ENCODE data around the gene RNF115. TPM values are rescaled to one million over a fixed set of nuclear protein-coding genes. Genes with fewer than 3 reads are reported as not detected.
"Not testable (repeated sequence)": the region's sequence is repeated elsewhere in the genome, so short reads cannot be mapped to it uniquely, and the experiment has no call there.

RNF115 gene
- polyA plus RNA-seq, 1 donor from 2014 or later, result 22.3 TPM

DNA sequence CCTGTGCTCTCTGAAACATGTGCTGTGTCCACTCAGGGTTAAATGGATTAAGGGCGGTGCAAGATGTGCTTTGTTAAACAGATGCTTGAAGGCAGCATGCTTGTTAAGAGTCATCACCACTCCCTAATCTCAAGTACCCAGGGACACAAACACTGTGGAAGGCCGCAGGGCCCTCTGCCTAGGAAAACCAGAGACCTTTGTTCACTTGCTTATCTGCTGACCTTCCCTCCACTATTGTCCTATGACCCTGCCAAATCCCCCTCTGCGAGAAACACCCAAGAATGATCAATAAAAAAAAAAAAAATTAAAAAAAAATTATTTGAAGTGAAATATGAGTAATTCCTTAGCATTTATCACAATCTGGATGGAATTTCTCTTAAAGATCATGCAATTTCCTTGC is 58.8 kb downstream of the RNF115 start:
- H3K27me3 ChIP-seq (ENCODE audit: insufficient read depth, low read depth, low read length); H3F3A ChIP-seq (ENCODE audit: insufficient read depth, low read length, poor library complexity, severe bottlenecking); H3K79me2 ChIP-seq (replicated peaks; ENCODE audit: insufficient read depth, low read length); H3K9me2 ChIP-seq (ENCODE audit: insufficient read depth, low read length); H3K9me3 ChIP-seq (ENCODE audit: low read length); H3K4me3 ChIP-seq (ENCODE audit: low read length); H2AFZ ChIP-seq (ENCODE audit: low read depth, low read length); H3K27ac ChIP-seq (ENCODE audit: low read length); H4K20me1 ChIP-seq (ENCODE audit: insufficient read depth); H3K9ac ChIP-seq (ENCODE audit: low read length); H3K36me3 ChIP-seq (ENCODE audit: insufficient read depth, low read length); H3K4me2 ChIP-seq (ENCODE audit: low read length): not testable (repeated sequence)

DNA sequence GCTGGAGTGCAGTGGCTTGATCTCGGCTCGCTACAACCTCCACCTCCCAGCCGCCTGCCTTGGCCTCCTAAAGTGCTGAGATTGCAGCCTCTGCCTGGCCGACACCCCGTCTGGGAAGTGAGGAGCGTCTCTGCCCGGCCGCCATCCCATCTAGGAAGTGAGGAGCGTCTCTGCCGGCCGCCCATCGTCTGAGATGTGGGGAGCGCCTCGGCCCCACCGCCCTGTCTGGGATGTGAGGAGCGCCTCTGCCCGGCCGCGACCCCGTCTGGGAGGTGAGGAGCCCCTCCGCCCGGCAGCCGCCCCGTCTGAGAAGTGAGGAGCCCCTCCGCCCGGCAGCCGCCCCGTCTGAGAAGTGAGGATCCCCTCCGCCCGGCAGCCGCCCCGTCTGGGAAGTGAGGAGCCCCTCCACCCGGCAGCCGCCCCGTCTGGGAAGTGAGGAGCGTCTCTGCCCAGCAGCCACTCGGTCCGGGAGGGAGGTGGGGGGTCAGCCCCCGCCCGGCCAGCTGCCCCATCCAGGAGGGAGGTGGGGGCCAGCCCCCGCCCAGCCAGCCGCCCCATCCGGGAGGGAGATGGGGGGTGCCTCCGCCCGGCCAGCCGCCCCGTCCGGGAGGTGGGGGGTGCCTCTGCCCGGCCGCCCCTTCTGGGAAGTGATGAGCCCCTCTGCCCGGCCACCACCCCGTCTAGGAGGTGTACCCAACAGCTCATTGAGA is 59.5 kb downstream of the RNF115 start:
- not testable (repeated sequence) for H3F3A ChIP-seq (ENCODE audit: insufficient read depth, low read length, poor library complexity, severe bottlenecking); H3K4me2 ChIP-seq (ENCODE audit: low read length); H3K79me2 ChIP-seq (replicated peaks; ENCODE audit: insufficient read depth, low read length); H3K9me2 ChIP-seq (ENCODE audit: insufficient read depth, low read length); H3K4me3 ChIP-seq (ENCODE audit: low read length); H3K9me3 ChIP-seq (ENCODE audit: low read length); H3K9ac ChIP-seq (ENCODE audit: low read length); H4K20me1 ChIP-seq (ENCODE audit: insufficient read depth); H3K27me3 ChIP-seq (ENCODE audit: insufficient read depth, low read depth, low read length); H3K27ac ChIP-seq (ENCODE audit: low read length); H3K36me3 ChIP-seq (ENCODE audit: insufficient read depth, low read length); H2AFZ ChIP-seq (ENCODE audit: low read depth, low read length)

DNA sequence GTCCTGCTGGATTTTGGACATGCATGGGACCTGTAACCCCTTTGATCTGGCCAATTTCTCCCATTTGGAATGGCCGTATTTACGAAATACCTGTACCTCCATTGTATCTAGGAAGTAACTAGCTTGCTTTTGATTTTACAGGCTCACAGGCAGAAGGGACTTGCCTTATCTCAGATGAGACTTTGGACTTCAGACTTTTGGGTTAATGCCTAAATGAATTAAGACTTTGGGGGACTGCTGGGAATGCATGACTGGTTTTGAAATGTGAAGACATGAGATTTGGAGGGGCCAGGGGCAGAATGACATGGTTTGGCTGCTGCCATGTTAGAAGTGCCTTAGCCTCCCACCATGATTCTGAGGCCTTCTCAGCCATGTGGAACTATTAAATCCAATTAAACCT is 61.9 kb downstream of the RNF115 start:
- H3K9me2 ChIP-seq (ENCODE audit: insufficient read depth, low read length); H3F3A ChIP-seq (ENCODE audit: insufficient read depth, low read length, poor library complexity, severe bottlenecking); H3K9ac ChIP-seq (ENCODE audit: low read length); H3K9me3 ChIP-seq (ENCODE audit: low read length); H3K27me3 ChIP-seq (ENCODE audit: insufficient read depth, low read depth, low read length); H3K4me3 ChIP-seq (ENCODE audit: low read length); H3K4me2 ChIP-seq (ENCODE audit: low read length); H3K79me2 ChIP-seq (replicated peaks; ENCODE audit: insufficient read depth, low read length); H2AFZ ChIP-seq (ENCODE audit: low read depth, low read length); H4K20me1 ChIP-seq (ENCODE audit: insufficient read depth); H3K36me3 ChIP-seq (ENCODE audit: insufficient read depth, low read length); H3K27ac ChIP-seq (ENCODE audit: low read length): not testable (repeated sequence)

- H3K9me2 ChIP-seq (ENCODE audit: insufficient read depth, low read length); H3K79me2 ChIP-seq (replicated peaks; ENCODE audit: insufficient read depth, low read length); H3K27me3 ChIP-seq (ENCODE audit: insufficient read depth, low read depth, low read length); H3F3A ChIP-seq (ENCODE audit: insufficient read depth, low read length, poor library complexity, severe bottlenecking); H3K27ac ChIP-seq (ENCODE audit: low read length); H3K4me2 ChIP-seq (ENCODE audit: low read length); H3K9ac ChIP-seq (ENCODE audit: low read length); H3K9me3 ChIP-seq (ENCODE audit: low read length); H2AFZ ChIP-seq (ENCODE audit: low read depth, low read length); H4K20me1 ChIP-seq (ENCODE audit: insufficient read depth); H3K4me3 ChIP-seq (ENCODE audit: low read length); H3K36me3 ChIP-seq (ENCODE audit: insufficient read depth, low read length): not testable (repeated sequence)
Observed at GRCh38 chr1:145761498-145761897, 62.4 kb downstream of the RNF115 start.

- not testable (repeated sequence) for H3K27me3 ChIP-seq (ENCODE audit: insufficient read depth, low read depth, low read length); H3K4me3 ChIP-seq (ENCODE audit: low read length); H3K9me2 ChIP-seq (ENCODE audit: insufficient read depth, low read length); H4K20me1 ChIP-seq (ENCODE audit: insufficient read depth); H3K9me3 ChIP-seq (ENCODE audit: low read length); H3K4me2 ChIP-seq (ENCODE audit: low read length); H3K36me3 ChIP-seq (ENCODE audit: insufficient read depth, low read length); H2AFZ ChIP-seq (ENCODE audit: low read depth, low read length); H3F3A ChIP-seq (ENCODE audit: insufficient read depth, low read length, poor library complexity, severe bottlenecking); H3K79me2 ChIP-seq (replicated peaks; ENCODE audit: insufficient read depth, low read length); H3K9ac ChIP-seq (ENCODE audit: low read length); H3K27ac ChIP-seq (ENCODE audit: low read length)
Observed at GRCh38 chr1:145760395-145760949, 63.4 kb downstream of the RNF115 start.

Data from neural cell (in vitro differentiated cells).